Fibroblast of skin of abdomen (primary cell): ENCODE measurements around the gene STOX2. TPM values are rescaled to one million over a fixed set of nuclear protein-coding genes. Genes with fewer than 3 reads are reported as not detected.

Experiments used
- DNase-seq: peaks from one replicate; pipeline ENCODE4 v3.0.0-alpha.2; 2013
- polyA plus RNA-seq, 2 experiments: library from polyadenylated mRNA; unstranded; fragments of 120-200 nt; gene quantifications; one replicate each; pipeline ENCODE4 v1.2.1, GENCODE V29; 2013; ENCODE audit not compliant: insufficient read length in 2 of 2

The STOX2 gene, protein sequence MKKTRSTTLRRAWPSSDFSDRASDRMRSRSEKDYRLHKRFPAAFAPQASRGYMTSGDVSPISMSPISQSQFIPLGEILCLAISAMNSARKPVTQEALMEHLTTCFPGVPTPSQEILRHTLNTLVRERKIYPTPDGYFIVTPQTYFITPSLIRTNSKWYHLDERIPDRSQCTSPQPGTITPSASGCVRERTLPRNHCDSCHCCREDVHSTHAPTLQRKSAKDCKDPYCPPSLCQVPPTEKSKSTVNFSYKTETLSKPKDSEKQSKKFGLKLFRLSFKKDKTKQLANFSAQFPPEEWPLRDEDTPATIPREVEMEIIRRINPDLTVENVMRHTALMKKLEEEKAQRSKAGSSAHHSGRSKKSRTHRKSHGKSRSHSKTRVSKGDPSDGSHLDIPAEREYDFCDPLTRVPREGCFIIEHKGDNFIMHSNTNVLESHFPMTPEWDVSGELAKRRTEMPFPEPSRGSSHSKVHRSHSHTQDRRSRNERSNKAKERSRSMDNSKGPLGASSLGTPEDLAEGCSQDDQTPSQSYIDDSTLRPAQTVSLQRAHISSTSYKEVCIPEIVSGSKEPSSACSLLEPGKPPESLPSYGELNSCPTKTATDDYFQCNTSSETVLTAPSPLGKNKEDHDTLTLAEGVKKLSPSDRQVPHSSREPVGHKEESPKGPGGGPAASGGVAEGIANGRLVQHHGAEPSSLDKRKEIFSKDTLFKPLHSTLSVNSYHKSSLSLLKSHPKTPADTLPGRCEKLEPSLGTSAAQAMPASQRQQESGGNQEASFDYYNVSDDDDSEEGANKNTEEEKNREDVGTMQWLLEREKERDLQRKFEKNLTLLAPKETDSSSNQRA (N-terminal part only)
- polyA plus RNA-seq (2013, experiment 1 of 2; ENCODE audit: insufficient read length) = 0.95 TPM
- 0.78 TPM for polyA plus RNA-seq (2013, experiment 2 of 2; ENCODE audit: insufficient read length)

DNA sequence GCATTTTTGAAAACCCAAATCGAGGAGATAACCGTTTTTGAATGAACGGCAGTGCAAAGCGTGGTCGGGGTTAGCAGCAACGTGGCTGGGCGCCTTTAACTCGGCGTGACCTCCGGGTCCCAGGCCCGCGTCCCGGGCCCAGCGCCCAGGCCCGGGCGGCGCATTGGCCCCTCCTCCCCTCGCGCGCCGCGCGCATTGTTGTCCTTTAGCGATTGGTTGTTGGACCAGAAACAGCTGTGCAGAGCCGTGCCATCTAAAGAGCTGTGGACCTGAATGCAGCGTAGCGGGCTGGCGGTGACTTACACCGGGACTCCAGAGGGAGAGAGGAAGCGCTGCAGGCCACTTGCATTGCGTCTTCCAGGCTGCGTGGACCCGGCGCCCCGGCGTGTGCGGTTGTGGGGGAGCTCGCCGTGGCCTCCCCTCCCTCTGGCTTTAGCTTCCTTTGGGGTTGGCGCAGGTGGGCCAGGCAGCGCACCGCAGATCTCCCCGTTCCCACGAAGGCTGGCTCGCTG is at the start of gene STOX2:
Gene STOX2 (plus strand): TSS at position 227 of the 512 bp plus-strand sequence. CDS start 1,484 bp downstream, outside the sequence.
- peak; percentile 44 for DNase-seq

DNA sequence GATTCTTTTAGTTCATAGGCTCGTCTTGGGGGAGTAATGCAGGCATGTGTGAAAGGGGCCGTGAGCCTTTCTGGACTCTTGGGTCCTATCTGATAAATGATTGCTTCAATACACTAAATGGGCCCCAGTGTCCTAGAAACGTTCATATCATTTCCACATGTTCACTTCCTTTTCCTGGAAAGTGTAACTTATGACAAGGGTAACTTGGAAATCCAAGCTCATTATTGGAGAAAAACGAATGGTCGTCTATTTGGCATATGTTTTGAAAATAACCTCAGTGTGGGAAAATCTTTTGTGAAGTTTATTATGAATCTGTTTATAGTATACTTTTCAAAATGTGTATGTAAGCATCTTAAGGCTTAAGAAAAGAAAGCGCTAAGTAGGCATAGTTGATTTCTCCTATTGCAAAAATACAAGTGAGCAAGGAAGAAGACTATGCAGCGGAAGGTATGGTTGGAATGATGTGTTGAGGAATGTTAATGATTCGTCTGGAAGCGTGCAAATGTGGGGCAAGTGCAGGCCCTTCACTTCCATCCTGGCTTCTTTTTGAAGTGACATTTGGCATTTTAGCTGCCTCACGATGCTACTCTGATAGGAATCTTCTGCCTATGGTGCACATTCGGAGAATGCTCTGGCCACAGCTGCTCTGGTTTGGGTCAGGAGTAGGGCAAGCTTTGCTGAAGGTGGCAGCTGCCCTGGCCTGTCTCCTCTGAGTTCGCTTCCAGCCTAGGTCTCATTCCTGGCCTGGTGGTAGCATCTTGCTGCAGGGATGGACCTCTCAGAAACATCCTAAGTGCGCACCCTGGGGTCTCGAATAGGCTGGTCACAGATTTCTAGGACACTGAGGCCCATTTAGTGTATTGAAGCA is 49.5 kb upstream of the STOX2 start:
- DNase-seq = peak; percentile 3

DNA sequence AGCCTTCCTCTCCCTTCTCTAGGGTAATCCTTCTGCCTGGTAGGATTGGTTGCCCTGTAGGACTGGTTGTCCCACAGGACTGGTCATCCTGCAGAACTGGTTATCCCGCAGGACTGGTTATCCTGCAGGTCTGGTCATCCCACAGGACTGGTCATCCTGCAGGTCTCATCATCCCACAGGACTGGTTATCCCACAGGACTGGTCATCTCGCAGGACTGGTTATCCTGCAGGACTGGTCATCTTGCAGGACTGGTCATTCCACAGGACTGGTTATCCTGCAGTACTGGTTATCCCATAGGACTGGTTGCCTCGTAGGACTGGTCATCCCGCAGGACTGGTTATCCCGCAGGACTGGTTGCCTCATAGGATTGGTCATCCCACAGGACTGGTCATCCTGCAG is 48.1 kb upstream of the STOX2 start:
- no peak for DNase-seq

DNA sequence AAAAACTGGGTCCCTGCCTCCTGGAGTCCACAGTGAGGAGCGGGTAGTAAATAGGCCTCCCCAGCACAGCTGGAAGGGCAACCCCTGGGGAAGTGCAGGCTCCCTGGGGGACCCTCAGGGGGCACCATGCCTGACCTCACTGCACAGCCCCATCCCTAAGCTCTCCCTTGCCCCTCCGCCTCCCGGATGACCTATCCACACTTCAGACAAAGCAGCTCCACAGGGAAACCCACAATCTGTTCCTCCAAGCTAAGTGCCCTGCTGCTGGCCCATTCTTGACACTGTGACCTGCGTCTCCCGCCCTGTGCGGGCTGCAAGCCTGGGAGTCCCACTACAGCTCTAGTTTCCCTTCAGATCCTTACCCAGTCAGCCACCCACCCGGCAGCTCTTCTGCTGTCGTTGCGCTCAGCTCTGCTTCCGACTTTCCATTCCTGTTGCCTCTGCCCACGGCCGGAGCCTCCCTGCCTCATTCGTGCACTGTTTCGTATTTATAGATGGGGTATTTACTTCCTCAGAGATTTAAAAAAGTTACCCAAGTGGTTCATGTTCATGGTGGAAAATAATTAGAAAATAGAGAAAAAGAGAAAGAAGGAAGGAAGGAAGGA is 47.0 kb upstream of the STOX2 start:
- DNase-seq = no peak

DNA sequence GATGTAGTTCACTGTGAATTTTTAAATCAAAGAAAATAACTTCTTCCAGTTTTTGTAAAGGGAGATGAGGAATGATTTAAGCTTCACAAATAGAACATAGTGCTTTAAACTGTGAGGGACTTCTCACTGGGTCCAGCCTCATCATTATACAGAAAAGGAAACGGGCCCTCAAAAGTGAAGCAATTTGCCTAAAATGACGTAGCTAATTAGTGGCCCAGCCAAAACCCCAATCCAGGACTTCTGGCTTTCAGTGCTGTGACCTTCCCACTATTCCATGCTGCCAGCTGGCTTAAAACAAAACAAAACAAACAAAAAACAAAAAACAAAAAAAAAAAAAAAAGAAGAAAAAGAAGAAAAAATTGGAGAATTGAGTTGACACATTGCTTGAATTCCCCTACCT is 45.0 kb upstream of the STOX2 start:
- no peak for DNase-seq

DNA sequence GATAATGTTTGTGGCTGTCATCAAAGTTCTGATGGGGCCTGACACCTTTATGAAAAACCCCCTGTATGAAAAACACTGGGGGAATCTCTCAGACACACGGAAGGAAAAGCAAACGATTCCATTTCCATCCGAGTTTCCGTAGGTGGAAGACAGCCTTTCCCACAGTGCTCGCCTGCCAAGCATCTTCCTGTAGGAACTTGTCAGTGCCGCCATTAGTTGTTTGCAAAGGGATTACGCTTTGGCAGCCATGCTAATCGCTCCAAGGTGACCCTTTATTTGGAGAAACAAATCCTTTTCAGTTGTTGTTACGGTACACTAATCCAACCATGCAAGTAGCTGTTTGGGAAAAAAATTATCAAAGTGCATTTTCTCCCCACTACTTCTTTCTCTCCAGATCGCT is 44.4 kb upstream of the STOX2 start:
- DNase-seq = no peak

DNA sequence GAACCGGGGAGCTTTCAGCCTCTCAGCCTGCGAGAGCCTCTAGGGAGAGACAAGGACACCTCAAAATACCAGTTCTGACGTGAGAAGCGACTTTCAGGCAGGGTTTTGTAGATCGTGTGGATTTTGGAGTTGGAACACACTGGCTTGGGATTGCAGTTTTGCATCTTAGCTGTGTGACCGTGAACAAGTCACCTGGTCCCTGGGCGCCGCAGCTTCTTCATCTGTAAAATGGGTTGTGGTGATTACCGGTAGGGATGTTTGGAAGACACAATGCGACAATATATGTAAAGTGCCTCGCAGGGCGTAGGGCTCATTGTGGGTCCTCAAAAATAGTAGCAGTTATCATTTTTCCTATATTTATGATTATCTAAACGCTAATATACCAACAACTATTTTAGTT is 43.7 kb upstream of the STOX2 start:
- DNase-seq = no peak

DNA sequence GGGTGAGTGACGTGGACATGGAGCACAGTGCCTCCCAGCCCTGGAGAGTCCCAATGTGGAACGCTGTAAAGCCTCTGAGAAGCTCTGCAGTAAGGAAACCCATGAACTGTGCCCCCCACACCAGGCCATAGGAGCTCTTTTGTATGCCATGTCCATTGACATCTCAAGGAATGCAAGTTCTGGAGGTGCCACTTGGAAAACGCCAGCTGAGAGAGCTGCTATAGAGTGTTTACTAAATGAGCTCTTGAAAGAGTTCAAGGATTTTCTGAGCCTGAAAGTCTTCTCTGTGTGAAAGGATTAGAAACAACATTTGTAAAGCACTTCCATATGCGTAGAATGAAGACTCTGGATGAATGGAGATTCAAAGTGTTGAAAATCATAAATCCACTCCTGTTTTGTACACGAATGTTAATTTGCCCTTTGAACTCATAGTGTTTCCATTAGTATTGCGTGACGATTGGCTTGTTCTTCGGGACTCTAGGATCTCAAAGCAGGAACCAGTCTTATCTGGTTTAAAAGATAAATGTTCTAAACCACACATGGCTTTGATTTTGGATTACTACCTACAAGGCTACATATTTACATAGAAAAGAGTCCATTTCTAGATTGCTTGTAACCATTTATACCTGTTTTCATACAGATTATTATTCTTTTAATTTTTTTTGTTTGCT is 41.8 kb upstream of the STOX2 start:
- DNase-seq = no peak

DNA sequence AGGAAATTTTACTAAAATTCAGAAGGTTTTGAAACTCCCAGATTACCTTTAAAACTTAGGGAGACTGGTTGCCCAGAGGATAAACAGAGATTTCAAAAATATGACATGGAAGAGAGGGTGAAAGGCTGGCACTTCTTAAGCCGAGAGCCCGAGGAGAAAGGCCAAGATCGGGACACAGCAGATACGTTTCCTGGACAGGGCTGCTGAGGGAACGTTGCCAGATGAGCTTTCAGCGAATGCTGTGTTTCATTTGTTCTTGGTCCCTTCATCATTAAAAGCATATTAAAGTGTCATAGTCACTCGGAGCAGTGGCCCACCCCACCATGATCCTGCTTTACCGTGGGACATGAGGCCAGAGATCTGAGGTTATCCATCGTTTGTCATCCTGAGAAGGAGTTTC is 37.9 kb upstream of the STOX2 start:
- DNase-seq = no peak

DNA sequence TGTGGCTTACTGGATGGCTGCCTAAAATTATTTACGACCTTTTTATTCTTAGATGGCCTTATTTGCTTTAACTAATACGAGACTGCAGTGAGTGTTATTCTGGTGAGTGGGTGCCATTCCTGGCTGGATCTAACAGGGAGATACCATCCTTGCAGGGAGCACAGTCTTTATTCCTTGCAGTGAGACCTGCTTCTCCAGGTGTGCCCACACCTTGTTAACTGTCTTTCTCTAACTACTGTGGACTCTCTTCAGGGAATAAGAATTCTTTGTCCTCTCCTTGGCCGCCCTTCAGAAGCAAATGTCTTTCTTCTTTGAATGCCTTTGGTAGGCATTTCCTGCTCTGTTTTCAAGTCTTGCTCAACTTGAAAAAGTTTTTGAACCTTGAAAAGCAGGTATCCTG is 34.1 kb upstream of the STOX2 start:
- DNase-seq = no peak

DNA sequence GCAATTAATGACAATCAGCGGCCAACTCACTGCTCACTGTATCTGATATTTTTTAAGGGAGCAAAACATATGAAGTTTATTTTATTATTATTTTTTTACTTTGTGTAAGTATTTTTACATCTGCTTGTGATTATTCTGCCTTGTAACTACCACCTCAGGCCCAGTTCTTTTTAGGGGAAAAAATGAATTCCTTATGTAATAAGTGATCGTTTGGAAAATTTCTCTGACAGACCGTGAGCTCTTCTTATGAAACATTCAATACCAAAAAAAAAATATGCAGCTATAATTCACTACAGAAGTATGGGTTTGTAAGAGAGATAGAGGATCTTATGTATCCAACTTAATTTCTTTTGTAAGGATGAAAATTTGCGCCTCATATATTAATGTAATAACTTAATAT is 33.5 kb upstream of the STOX2 start:
- peak; percentile 42 for DNase-seq

DNA sequence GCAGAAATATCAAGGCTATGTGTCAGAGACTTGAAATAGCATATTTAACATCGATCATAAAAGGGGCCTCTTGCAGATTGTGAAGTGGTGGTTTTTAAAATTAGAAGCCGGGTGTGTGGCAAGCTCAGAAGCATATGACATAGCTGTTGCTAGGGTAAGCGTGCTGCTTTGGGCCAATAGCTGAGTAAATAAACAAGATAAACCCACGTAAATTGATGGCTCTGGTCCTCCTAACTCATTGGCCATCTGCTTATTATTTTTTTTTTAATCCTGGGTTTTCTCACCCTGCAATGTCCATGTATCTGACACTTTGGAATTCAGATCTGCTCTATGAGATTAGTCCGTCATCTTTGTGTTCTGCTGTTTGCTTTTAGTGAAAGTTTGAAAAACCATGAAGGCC is 32.6 kb upstream of the STOX2 start:
- DNase-seq = peak; percentile 11

DNA sequence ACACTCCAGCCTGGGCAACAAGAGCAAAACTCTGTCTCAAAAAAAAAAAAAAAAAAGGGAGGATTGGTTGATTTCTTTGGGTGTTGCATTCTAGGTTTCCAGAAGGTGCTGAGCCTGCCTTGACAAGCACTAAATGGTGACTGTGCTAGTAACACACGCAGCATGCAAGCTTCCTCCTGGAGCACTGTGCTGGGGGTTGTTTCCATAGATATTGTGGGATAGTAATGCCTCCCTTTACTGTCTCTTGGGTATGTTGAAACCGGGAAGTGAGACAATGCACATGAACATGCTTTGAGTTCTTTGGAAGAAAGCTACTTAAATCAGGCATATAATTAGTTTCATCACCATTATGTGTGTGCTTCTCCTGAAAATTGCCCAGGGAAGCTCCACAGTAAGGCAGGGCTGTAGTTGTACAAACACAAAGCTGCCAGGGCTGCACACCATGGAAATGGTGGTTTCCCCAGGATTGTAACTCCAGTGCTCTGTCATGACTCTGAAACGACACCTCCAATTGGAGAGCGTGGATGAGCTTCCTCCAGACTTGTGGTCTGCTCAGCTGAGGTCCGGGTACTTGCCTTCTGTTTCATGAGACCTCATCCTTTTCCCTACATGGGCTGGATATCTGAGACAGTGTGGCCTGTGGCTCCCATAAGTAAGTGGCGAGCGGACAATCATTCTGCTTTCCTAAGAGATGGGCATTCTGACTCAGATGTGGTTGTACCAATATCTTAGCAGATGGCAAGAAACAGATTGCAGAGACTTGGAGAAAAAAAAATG is 31.5 kb upstream of the STOX2 start:
- DNase-seq = peak; percentile 29

DNA sequence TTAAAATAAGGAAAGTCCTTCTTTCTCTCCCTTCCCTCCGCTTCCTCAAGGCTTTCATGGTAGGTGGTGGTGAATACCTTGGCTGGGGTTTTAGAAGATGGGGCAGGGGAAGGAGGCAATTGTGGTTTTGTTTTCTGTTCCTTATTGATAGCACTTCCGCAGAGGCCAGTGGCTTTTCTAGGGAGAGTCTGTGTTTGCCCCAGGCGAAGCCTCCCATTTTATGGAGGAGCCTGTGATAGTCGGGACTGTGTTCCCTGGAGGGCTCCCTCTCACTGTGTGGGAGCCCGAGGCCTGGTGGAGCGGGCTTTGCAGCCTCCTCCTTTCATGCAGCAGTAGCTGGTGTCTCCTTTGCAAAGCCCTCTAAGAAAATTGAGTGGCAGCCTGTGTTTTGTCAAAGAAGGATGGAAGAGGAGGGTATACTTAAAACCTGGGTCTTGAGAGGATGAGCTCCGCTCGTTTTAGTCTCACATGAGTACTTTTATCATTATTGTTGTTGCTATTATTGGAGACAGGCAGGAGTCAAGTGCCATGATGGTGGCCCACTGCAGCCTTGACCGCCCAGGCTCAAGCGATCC is 29.8 kb upstream of the STOX2 start:
- DNase-seq = no peak

DNA sequence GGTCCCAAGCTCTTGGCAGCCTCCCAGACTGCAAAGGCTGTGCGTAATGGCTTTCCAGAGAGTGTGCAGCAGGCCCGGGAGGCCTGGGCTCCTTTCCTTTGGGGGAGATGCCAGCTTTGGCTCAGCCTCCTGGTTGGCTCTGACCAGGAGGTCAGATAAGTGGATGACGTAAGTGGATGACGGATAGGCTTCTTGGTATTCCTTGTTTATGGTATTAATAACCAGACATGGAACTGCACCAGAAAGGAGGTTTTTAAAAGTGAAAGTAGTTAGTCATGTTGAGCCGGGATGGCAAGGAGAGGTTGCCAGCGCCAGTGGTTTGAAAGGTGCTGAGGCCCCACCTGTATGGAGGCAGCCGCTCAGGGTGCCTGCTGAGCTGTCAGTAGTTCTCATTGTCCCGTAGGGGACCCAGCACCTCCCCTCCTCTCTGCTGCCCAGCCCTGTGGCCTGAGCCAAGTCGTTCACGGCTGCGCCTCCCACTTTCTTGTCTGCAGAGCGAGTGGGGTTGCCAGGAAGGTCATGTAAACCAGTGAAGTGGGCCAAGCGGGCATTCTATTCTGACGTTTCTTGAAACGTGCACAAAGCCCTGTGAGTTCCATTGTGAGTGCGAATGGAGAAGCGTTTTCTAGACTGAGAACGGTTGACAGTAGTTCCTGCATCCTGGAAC is 28.7 kb upstream of the STOX2 start:
- peak; percentile 78 for DNase-seq

DNA sequence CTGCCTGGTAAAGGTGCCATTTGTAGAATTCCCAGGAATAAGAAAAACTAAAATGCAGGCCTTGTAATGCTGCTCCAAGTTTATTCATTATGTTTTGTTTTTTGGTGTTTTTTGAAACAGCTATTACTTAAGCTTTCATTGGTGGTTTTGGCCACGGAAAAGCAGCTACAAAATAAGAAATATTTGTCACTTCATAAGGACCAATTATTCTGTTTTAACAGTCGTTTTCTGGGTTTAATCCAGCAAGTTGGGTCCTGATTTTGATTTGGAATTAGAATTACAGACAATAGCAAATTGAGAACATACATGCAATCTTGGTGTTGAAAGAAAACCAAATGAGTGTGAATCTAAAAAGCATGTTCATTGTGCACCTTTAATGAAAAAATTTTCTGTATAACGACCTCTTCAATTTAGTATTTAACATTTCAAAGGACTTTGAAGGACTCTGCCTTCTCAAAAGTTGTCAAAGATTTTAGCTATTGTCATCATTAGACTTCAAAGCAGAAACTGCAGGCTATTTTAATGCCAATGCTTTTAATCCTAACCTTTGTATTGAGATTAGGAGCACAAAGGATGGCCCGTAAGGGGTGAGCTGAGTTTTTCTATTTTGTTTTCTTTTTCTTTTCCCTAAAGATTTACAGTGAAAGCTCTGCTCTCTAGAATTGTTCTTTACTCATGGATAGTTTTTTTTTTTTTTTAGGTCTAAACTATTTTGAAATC is 26.7 kb upstream of the STOX2 start:
- no peak for DNase-seq

DNA sequence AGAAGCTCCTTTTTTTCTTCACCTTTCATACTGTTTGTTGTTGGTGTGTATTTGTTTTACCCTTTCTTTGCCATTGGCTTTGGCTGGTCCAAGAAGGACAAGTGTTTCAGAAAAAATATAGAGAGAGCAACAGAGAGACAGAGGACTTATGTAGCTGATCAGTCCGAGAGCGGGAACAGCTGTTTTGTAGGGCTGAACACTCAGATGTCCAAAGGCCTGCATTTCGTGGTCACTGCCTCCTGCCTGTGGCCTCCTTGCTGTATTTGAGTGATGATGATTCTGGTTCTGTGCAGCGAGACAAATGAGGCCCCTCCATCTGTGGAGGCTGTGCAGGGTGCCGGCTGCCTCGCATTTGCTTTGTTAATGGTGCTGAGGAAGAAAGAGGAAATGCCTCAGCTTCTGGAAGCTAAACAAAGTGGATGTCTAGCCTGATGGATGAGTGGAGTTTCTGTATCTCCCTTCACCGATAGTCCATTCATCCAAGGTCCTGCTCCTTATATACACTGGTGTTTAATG is 19.8 kb upstream of the STOX2 start:
- DNase-seq = no peak

DNA sequence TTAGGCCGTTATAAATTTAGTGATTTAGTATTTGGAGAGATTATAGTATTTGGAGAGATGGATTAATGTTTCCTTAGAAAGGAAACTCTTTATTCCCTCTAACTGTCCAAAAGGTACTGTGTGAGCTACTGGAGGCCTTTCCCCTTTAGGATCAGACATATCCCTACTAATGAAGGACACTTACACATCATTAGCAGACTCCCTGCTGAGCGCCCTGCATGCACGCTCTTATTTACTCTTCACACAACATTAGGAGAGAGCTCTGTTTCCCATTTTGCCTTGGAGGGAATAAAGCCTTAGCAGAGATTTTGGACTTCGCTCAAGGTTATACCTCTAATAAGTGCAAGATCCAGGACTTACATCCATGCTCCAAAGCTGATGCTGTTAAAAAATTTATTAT is 17.8 kb upstream of the STOX2 start:
- DNase-seq = no peak

DNA sequence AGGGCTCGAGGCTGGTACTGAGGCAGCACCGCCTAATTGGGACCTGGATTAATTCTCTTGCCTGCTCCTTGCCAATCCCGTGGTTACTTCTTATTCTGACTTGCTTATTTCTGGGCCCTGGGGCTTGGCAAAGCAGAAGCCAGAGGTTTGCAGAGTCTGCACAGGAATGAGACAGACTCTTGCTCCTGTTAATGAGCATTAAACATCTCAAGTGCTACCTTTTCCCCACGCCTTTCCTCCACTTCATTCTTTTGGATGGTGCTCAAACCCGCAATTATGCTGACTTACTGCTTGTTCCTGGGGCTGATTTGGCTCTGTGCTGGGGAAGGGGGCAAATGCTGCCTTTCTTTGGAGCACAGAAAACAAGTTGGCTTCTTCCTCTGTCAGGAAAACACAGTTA is 16.5 kb upstream of the STOX2 start:
- no peak for DNase-seq
